Liver (tissue), 9 donors: ENCODE results near the gene ACTN3. TPM values are rescaled to one million over a fixed set of nuclear protein-coding genes. Genes with fewer than 3 reads are reported as not detected.

Source experiments
- DNase-seq: peaks from one replicate; pipeline ENCODE4 v3.0.0-alpha.2; 2017; ENCODE audit warnings: low spot score
- H3K27ac ChIP-seq, 2 donors: one replicate each; pipeline ENCODE4 v1.7.0; 2013; ENCODE audit warnings: inconsistent platforms in 2 of 2, low read length in 2 of 2, control low read depth in 1 of 2, low read depth in 1 of 2, mild to moderate bottlenecking in 1 of 2
- H3K27me3 ChIP-seq, 4 donors: one replicate each; pipeline versions ENCODE4 v1.6.1 to v1.7.0; 2013; ENCODE audit warnings: low read length in 3 of 4, inconsistent platforms in 1 of 4, mild to moderate bottlenecking in 1 of 4, moderate library complexity in 1 of 4; ENCODE audit not compliant: control insufficient read depth in 4 of 4, insufficient read depth in 4 of 4
- H3K36me3 ChIP-seq, 4 donors: one replicate each; pipeline versions ENCODE4 v1.6.1 to v1.7.0; 2013; ENCODE audit warnings: low read length in 3 of 4, mild to moderate bottlenecking in 3 of 4, low read depth in 1 of 4, moderate library complexity in 1 of 4; ENCODE audit not compliant: control insufficient read depth in 4 of 4, insufficient read depth in 3 of 4
- H3K4me1 ChIP-seq, 4 donors: one replicate each; pipeline versions ENCODE4 v1.6.1 to v1.7.0; 2013; ENCODE audit warnings: low read length in 3 of 4, mild to moderate bottlenecking in 3 of 4, moderate library complexity in 1 of 4; ENCODE audit not compliant: control insufficient read depth in 4 of 4, insufficient read depth in 4 of 4
- H3K4me3 ChIP-seq, 3 donors: one replicate each; pipeline versions ENCODE4 v1.6.1 to v1.7.0; 2013; ENCODE audit warnings: low read length in 3 of 3, control low read depth in 1 of 3, low read depth in 1 of 3, mild to moderate bottlenecking in 1 of 3
- H3K9ac ChIP-seq, 2 donors: one replicate each; pipeline ENCODE4 v1.7.0; 2013; ENCODE audit warnings: low read length in 2 of 2, mild to moderate bottlenecking in 2 of 2, moderate library complexity in 2 of 2, control low read depth in 1 of 2, low read depth in 1 of 2
- H3K9me3 ChIP-seq, 4 donors: one replicate each; pipeline versions ENCODE4 v1.6.1 to v1.7.0; 2013; ENCODE audit warnings: low read length in 3 of 4; ENCODE audit not compliant: control insufficient read depth in 4 of 4
- ATF3 ChIP-seq: IDR thresholded peaks from 2 replicates; pipeline ENCODE4 v1.6.1; 2016; ENCODE audit warnings: antibody characterized with exemption
- EGR1 ChIP-seq, 2 donors: IDR thresholded peaks; 2 replicates each; pipeline ENCODE4 v1.6.1; 2016 to 2018; ENCODE audit warnings: antibody characterized with exemption in 2 of 2, low read depth in 2 of 2
- FOXA2 ChIP-seq: IDR thresholded peaks from 2 replicates; pipeline ENCODE4 v1.6.1; 2016; ENCODE audit warnings: antibody characterized with exemption
- GABPA ChIP-seq, 2 donors: IDR thresholded peaks in 1 of 2; conservative IDR thresholded peaks in 1 of 2; 2 replicates each; pipeline ENCODE4 v1.6.1; 2016; ENCODE audit warnings: antibody characterized with exemption in 2 of 2, mild to moderate bottlenecking in 1 of 2, moderate library complexity in 1 of 2
- HNF4A ChIP-seq, 2 donors: conservative IDR thresholded peaks; 2 replicates each; pipeline ENCODE4 v1.6.1; 2016; ENCODE audit warnings: antibody characterized with exemption in 2 of 2, mild to moderate bottlenecking in 2 of 2
- HNF4G ChIP-seq: IDR thresholded peaks from 2 replicates; pipeline ENCODE4 v1.6.1; 2016; ENCODE audit warnings: antibody characterized with exemption
- NR2F2 ChIP-seq: IDR thresholded peaks from 2 replicates; pipeline ENCODE4 v1.6.1; 2016; ENCODE audit warnings: antibody characterized with exemption
- RAD21 ChIP-seq, 2 donors: IDR thresholded peaks; 2 replicates each; pipeline ENCODE4 v1.6.1; 2016; ENCODE audit warnings: antibody characterized with exemption in 2 of 2, mild to moderate bottlenecking in 2 of 2
- REST ChIP-seq: IDR thresholded peaks from 2 replicates; pipeline ENCODE4 v1.6.1; 2016; ENCODE audit warnings: antibody characterized with exemption, mild to moderate bottlenecking
- RXRA ChIP-seq, 2 donors: IDR thresholded peaks; 2 replicates each; pipeline ENCODE4 v1.6.1; 2017 to 2018; ENCODE audit warnings: antibody characterized with exemption in 2 of 2, mild to moderate bottlenecking in 1 of 2
- TAF1 ChIP-seq: conservative IDR thresholded peaks from 2 replicates; pipeline ENCODE4 v1.6.1; 2016; ENCODE audit warnings: antibody characterized with exemption, mild to moderate bottlenecking
- YY1 ChIP-seq: IDR thresholded peaks from 2 replicates; pipeline ENCODE4 v1.6.1; 2016; ENCODE audit warnings: antibody characterized with exemption, mild to moderate bottlenecking
- WGBS: extraction: QIAGEN DNeasy Blood & Tissue Kit; methylation state at CpG from one replicate; pipeline ENCODE4 v1.1.7; 2013; 5-methylcytosine and 5-hydroxymethylcytosine counted together
- polyA plus RNA-seq, 2 donors: library from polyadenylated mRNA; stranded (reverse) in 1 of 2; unstranded in 1 of 2; fragments of 200-250 nt in 1 of 2; fragments of >200 nt in 1 of 2; fragmentation: Nextera tagmentation in 1 of 2; extraction: Ambion mirVana in 1 of 2; gene quantifications; one replicate each; pipeline versions ENCODE4 v1.2.1 to v1.2.3, GENCODE V29; 2013 to 2015
- total RNA-seq, 2 donors: library from RNA; depleted of rRNA; stranded (reverse); fragments of >200 nt; gene quantifications; one replicate each; pipeline ENCODE4 v1.2.3, GENCODE V29; 2014
- TF ChIP-seq, protein P1 (sequence below): IDR thresholded peaks from 2 replicates; pipeline ENCODE4 v1.6.1; 2016; ENCODE audit warnings: antibody characterized with exemption
- TF ChIP-seq, protein P2 (sequence below): IDR thresholded peaks from 2 replicates; pipeline ENCODE4 v1.6.1; 2016; ENCODE audit warnings: antibody characterized with exemption
- donor health status: healthy.
- donor health status: healthy.
- donor health status: healthy.
- donor health status: healthy.
- donor health status: healthy.

Gene ACTN3
- total and polyA plus RNA-seq, 4 donors = not detected

DNA sequence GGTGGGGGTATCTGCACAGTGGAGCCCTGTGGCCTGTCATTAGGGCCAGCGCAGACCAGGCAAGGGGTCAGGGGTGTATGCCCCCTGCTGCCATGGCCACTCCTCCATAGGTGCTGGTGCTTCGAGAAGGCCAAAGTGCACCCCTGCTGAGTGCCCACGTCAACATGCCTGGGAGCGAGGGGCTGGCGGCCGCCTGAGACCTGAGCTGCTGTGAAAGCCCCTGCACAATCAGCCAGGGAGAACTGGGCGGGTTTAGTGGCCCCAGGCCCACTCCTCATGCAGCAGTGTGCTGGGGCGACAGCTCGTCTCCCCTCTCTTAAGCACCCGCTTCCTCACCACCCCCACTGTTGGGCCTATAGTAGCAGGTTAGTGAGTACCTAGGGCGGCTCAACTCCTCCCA lies 14.9 kb upstream of the ACTN3 start:
- H3K9me3 ChIP-seq = no peaks in the 10 kb centered on the region
- no peak overlapping the region for H3K9ac ChIP-seq
- DNase-seq = no peak
- H3K27ac ChIP-seq = no peak overlapping the region
- WGBS = 96% methylated on average over 11 of the region's 11 CpGs
- no peaks in the 10 kb centered on the region for H3K27me3 ChIP-seq
- H3K36me3 ChIP-seq = peaks cover 0 to 15% (median 0%) of the 10 kb centered on the region in 4 donors
- no peak overlapping the region for H3K4me3 ChIP-seq
- no peaks in the 10 kb centered on the region for H3K4me1 ChIP-seq
- TF ChIP-seq, protein P1, sequence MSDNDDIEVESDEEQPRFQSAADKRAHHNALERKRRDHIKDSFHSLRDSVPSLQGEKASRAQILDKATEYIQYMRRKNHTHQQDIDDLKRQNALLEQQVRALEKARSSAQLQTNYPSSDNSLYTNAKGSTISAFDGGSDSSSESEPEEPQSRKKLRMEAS = no peak

DNA sequence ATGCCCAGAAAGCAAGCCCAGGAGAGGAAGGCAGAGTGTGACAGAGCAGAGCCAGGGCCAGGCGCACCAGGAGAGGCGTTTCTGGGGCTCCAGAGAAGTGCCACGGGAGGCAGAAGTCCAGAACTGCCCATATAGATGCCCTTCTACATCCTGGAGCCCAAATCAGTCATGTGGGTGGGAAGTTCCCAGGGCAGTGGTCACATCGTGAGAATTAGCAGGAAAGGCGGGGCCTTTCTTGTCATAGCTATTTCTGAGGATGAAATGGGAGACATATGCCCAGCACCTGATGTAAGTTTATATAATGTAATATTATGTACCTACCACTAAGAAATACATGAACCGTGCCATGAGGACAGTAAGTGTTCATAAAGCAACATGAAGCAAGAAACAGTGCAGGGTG lies 13.9 kb upstream of the ACTN3 start:
- Histone ChIP-seq H3K4me3 (no peak overlapping the region), H3K4me1 (no peaks in the 10 kb centered on the region), H3K27ac (no peak overlapping the region), H3K9ac (no peak overlapping the region), H3K27me3 (no peaks in the 10 kb centered on the region), H3K9me3 (no peaks in the 10 kb centered on the region), H3K36me3 (peaks cover 0 to 14% (median 0%) of the 10 kb centered on the region in 4 donors)
- no peak for TF ChIP-seq HNF4A (conservative IDR thresholded peaks at IDR 0.05)
- TF ChIP-seq, protein P2, sequence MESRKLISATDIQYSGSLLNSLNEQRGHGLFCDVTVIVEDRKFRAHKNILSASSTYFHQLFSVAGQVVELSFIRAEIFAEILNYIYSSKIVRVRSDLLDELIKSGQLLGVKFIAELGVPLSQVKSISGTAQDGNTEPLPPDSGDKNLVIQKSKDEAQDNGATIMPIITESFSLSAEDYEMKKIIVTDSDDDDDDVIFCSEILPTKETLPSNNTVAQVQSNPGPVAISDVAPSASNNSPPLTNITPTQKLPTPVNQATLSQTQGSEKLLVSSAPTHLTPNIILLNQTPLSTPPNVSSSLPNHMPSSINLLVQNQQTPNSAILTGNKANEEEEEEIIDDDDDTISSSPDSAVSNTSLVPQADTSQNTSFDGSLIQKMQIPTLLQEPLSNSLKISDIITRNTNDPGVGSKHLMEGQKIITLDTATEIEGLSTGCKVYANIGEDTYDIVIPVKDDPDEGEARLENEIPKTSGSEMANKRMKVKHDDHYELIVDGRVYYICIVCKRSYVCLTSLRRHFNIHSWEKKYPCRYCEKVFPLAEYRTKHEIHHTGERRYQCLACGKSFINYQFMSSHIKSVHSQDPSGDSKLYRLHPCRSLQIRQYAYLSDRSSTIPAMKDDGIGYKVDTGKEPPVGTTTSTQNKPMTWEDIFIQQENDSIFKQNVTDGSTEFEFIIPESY = no peak
- TF ChIP-seq GABPA (IDR thresholded peaks at IDR 0.05 in 1 of 2, conservative IDR thresholded peaks at IDR 0.05 in 1 of 2) = no peak
- no peak for TF ChIP-seq RAD21 (IDR thresholded peaks at IDR 0.05)
- no peak for TF ChIP-seq ATF3
- no peak for TF ChIP-seq EGR1 (IDR thresholded peaks at IDR 0.05; ENCODE audit: low read depth in 2 of 2)
- TF ChIP-seq YY1 = no peak
- no peak for TF ChIP-seq TAF1
- TF ChIP-seq HNF4G = no peak
- no peak for TF ChIP-seq RXRA (IDR thresholded peaks at IDR 0.05)
- no peak for TF ChIP-seq NR2F2
- no peak for TF ChIP-seq REST
- no peak for TF ChIP-seq FOXA2
- 86% methylated on average over 6 of the region's 6 CpGs for WGBS
- DNase-seq = no peak
